ENCODE measurements around the gene CSPG4.
"Not testable (repeated sequence)": the region's sequence is repeated elsewhere in the genome, so short reads cannot be mapped to it uniquely, and the experiment has no call there.

CSPG4 gene

DNA sequence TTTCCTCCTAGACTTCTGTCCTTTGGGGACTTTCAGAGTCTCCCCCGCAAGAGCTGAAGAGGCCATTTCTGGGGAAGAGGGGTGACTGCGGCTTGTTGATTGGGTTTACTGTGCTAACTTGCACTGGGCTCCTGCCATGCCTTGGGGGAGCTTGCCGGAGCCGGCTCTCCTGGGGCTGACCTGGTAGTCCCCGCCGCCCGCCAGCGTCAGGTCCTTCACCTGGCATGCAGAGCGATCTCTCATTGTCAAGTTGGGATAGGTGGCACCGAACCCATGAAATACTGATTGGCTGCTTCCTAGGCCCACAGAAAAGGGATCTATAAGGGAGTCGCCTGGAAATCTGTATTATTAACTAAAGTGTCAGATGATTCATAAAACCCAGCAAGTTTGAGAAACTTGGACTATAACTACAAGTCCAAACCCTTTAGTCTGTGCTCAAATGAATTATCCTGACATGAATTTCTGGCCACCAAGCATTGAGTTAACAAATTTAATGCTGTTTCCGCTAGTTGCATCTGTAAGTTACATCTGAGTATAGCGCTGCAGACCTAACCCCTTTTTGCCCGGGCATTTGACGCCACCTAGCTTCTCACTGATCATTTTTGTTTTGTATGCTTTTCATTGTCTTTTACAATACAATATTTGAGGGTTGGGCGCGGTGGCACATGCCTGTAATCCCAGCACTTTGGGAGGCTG lies 72.0 kb downstream of the CSPG4 start:
- TF ChIP-seq CTCF (IDR thresholded peaks at IDR 0.05; ENCODE audit: insufficient read depth, low read depth, low read length, missing control alignments) = peak; percentile 36
- peak; percentile 74 for DNase-seq (ENCODE audit: low read depth)
- H3K4me3 ChIP-seq (ENCODE audit: low read depth, low read length) = peak overlapping the region; percentile 67

GRCh38 chr15:75639709-75640482 lies 72.8 kb downstream of the CSPG4 start, which contains the start of gene IMP3:
Gene IMP3, minus strand, starts transcription at chr15:75640224. Its CDS starts 56 bp downstream, at chr15:75640168.
- no peak for TF ChIP-seq CTCF (IDR thresholded peaks at IDR 0.05; ENCODE audit: insufficient read depth, low read depth, low read length, missing control alignments)

GRCh38 chr15:75639191-75639708 lies 73.4 kb downstream of the CSPG4 start:
- peak overlapping the region; percentile 64 for H3K4me3 ChIP-seq (ENCODE audit: low read depth, low read length)
- TF ChIP-seq CTCF (IDR thresholded peaks at IDR 0.05; ENCODE audit: insufficient read depth, low read depth, low read length, missing control alignments) = no peak
- DNase-seq (ENCODE audit: low read depth) = no peak

More at GRCh38 chr15:75639709-75640482, 72.8 kb downstream of the CSPG4 start, which contains the start of gene IMP3:
- peak; percentile 98 for DNase-seq (ENCODE audit: low read depth)
- peak within 1 kb of the TSS; percentile 67 for H3K4me3 ChIP-seq (ENCODE audit: low read depth, low read length)

DNA sequence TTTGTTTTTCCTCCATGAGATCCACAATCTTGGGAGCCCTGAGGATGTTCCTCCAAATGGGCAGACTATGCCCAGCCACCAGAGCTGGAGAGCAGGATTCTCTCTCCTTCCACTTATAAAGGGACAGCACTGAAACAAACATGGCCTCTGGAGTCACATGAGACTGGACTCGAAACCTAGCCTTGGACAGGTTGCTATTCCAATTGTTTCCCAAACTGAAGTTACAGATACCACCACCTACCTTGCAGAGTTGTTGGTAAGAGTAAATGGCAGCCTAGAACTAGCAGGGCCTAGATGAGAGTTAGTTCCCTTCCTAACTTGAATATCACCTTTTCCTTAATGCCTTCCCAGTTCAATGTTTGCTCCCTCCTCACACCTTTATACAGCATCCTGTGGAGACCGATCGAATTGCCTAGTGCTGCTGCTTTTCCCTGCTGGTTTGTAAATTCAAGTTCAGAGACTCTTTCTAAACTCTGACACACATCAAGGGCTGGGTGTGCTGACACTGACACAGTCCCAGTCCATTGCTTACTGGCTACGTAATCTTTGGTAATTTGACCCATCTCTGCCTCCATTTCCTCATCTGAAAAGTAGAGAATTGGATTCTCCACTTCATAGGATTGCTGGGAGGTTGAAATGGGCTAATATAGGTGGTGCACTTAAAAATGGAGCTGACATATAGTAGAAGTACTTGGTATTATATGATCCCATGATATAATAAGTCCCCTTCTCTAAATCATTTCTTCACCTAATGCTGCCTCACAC lies 75.2 kb downstream of the CSPG4 start:
- peak overlapping the region; percentile 1; the same call in 1 of the 2 replicates for H3K4me3 ChIP-seq (ENCODE audit: low read depth, low read length)
- no peak for TF ChIP-seq CTCF (IDR thresholded peaks at IDR 0.05; ENCODE audit: insufficient read depth, low read depth, low read length, missing control alignments)
- DNase-seq (ENCODE audit: low read depth) = no peak

DNA sequence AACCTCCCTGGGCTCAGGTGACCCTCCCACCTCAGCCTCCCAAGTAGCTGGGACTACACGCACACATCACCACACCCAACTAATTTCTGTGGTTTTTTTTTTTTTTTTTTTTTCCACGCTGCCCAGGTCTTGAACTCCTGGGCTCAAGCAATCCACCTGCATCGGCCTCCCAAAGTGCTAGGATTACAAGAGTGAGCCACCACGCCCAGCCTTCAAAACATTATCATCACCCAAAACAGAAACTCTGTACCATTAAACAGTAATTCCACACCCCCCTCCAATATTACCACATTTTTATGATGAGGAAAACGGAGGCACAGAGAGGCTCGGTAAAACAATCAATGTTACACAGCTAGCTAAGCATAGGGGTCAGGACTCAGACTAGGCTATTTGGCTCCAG lies 76.6 kb downstream of the CSPG4 start:
- no peak for DNase-seq (ENCODE audit: low read depth)
- no peak for TF ChIP-seq CTCF (IDR thresholded peaks at IDR 0.05; ENCODE audit: insufficient read depth, low read depth, low read length, missing control alignments)
- H3K4me3 ChIP-seq (ENCODE audit: low read depth, low read length) = no peak overlapping the region

GRCh38 chr15:75633922-75634321 lies 78.7 kb downstream of the CSPG4 start:
- not testable (repeated sequence) for DNase-seq (ENCODE audit: low read depth); H3K4me3 ChIP-seq (ENCODE audit: low read depth, low read length)

DNA sequence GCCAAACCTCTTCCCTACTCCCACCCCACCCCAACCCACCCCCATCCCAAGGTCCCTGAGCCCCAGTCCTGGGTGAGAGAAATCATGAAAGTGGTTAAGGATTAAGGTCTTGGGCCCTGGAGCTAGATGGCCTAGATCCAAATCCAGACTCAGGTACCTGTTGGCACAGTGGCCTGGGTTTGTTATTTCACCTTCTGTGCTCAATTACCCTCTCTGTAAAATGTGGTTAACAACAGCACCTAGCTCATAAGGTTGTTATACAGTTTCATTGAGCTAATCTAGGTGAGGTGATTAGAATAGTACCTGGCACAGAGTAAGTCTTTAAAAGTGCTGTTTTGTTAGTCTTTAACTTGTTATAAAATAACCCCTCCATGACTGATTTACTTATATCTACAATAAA lies 80.7 kb downstream of the CSPG4 start:
- DNase-seq (ENCODE audit: low read depth) = no peak
- H3K4me3 ChIP-seq (ENCODE audit: low read depth, low read length) = no peak overlapping the region
- TF ChIP-seq CTCF (IDR thresholded peaks at IDR 0.05; ENCODE audit: insufficient read depth, low read depth, low read length, missing control alignments) = no peak
